H1 (cell line): ENCODE results near the gene ZNF888. TPM values are rescaled to one million over a fixed set of nuclear protein-coding genes. Genes with fewer than 3 reads are reported as not detected.

Experiments used
- CTCF ChIA-PET: fragments of 300-600 bp; sonication (Branson Sonifier 250); formaldehyde crosslinking; loops from one replicate; lab custom pipeline; 2021; ENCODE audit not compliant: partially characterized antibody; lab: Charles Lee
- POLR2A ChIA-PET: fragments of 300-600 bp; sonication (Branson Sonifier 250); formaldehyde crosslinking; loops from one replicate; lab custom pipeline; 2021; ENCODE audit warnings: inconsistent platforms; ENCODE audit not compliant: partially characterized antibody; lab: Charles Lee
- DNase-seq, 2 experiments: peaks; one replicate each; pipeline versions ENCODE4 v3.0.0 to v3.0.0-alpha.2; 2010 to 2022; ENCODE audit warnings: low spot score in 2 of 2, low read depth in 1 of 2, mixed read lengths in 1 of 2
- FAIRE-seq: peaks from 2 replicates; lab custom pipeline; 2011; peaks lifted over from hg19 to GRCh38; lab: Jason Lieb, UNC
- H2AFZ ChIP-seq: 2 replicates; pipeline ENCODE4 v1.8.1; 2012; ENCODE audit warnings: low read length, inconsistent platforms
- H2AK5ac ChIP-seq: 2 replicates; pipeline ENCODE4 v1.6.1; 2013; ENCODE audit warnings: low read depth, low read length
- H2BK120ac ChIP-seq: replicated peaks from 2 replicates; pipeline ENCODE3; 2013; ENCODE audit warnings: low read depth, low read length, inconsistent platforms
- H2BK12ac ChIP-seq: 2 replicates; pipeline ENCODE4 v1.6.1; 2013; ENCODE audit warnings: low read depth, low read length
- H2BK15ac ChIP-seq: 2 replicates; pipeline ENCODE4 v1.6.1; 2013; ENCODE audit warnings: low read length
- H2BK20ac ChIP-seq: 2 replicates; pipeline ENCODE4 v1.6.1; 2013; ENCODE audit warnings: low read length
- H2BK5ac ChIP-seq: 2 replicates; pipeline ENCODE4 v1.6.1; 2013; ENCODE audit warnings: low read depth, low read length
- H3K14ac ChIP-seq: 2 replicates; pipeline ENCODE4 v1.6.1; 2013; ENCODE audit warnings: inconsistent platforms; ENCODE audit not compliant: insufficient read length
- H3K18ac ChIP-seq: 2 replicates; pipeline ENCODE4 v1.6.1; 2013; ENCODE audit warnings: low read length; ENCODE audit errors: extremely low read depth
- H3K23ac ChIP-seq: 2 replicates; pipeline ENCODE4 v1.6.1; 2013; ENCODE audit warnings: inconsistent platforms; ENCODE audit not compliant: insufficient read length
- H3K23me2 ChIP-seq: 2 replicates; pipeline ENCODE4 v1.6.1; 2013; ENCODE audit warnings: low read depth, low read length
- H3K27ac ChIP-seq: 2 replicates; pipeline ENCODE4 v1.6.1; 2011; ENCODE audit warnings: low read depth, low read length, inconsistent platforms
- H3K27me3 ChIP-seq, 4 experiments: replicated peaks in 1 of 4; 1 replicate in 1 of 4; 2 replicates in 3 of 4; pipeline versions ENCODE4 v1.6.1 to v1.8.1; 2011 to 2013; ENCODE audit warnings: low read length in 3 of 4, mild to moderate bottlenecking in 3 of 4, inconsistent platforms in 2 of 4, mixed read lengths in 2 of 4, moderate library complexity in 1 of 4; ENCODE audit not compliant: control insufficient read depth in 3 of 4, insufficient read depth in 3 of 4; ENCODE audit errors: extremely low read depth in 1 of 4
- H3K36me3 ChIP-seq, 4 experiments: 2 replicates each; pipeline versions ENCODE4 v1.6.1 to v1.8.1; 2011 to 2013; ENCODE audit warnings: mild to moderate bottlenecking in 4 of 4, low read length in 3 of 4, moderate library complexity in 2 of 4, control low read depth in 1 of 4, inconsistent platforms in 1 of 4; ENCODE audit not compliant: insufficient read depth in 4 of 4, control insufficient read depth in 2 of 4
- H3K4ac ChIP-seq: replicated peaks from 2 replicates; pipeline ENCODE3; 2013; ENCODE audit warnings: low read length, low read depth, mixed read lengths, inconsistent platforms; ENCODE audit not compliant: insufficient read length
- H3K4me1 ChIP-seq, 4 experiments: replicated peaks in 1 of 4; 1 replicate in 1 of 4; 2 replicates in 3 of 4; pipeline versions ENCODE4 v1.6.1 to v1.8.1; 2011 to 2013; ENCODE audit warnings: low read length in 3 of 4, inconsistent platforms in 2 of 4, mixed read lengths in 1 of 4; ENCODE audit not compliant: insufficient read depth in 4 of 4, control insufficient read depth in 3 of 4
- H3K4me2 ChIP-seq, 2 experiments: 2 replicates each; pipeline versions ENCODE4 v1.6.1 to v1.8.1; 2011 to 2013; ENCODE audit warnings: low read depth in 2 of 2, low read length in 2 of 2, control low read depth in 1 of 2, inconsistent platforms in 1 of 2, mild to moderate bottlenecking in 1 of 2; ENCODE audit not compliant: insufficient read depth in 1 of 2
- H3K4me3 ChIP-seq, 4 experiments: fragments of 200-600, 300-600 bp in 1 of 4; sonication (generic), shearing (Covaris generic), sonication (Bioruptor Twin) in 1 of 4; 2 replicates each; pipeline versions ENCODE4 v1.5.1 to v1.8.1; 2011 to 2016; ENCODE audit warnings: low read length in 4 of 4, low read depth in 3 of 4, control low read depth in 2 of 4, inconsistent platforms in 2 of 4, mild to moderate bottlenecking in 2 of 4, mixed read lengths in 1 of 4, moderate library complexity in 1 of 4; ENCODE audit not compliant: insufficient read depth in 2 of 4; ENCODE audit errors: extremely low read depth in 1 of 4
- H3K56ac ChIP-seq: replicated peaks from 2 replicates; pipeline ENCODE3; 2013; ENCODE audit warnings: low read depth, mild to moderate bottlenecking, mixed read lengths, low read length, inconsistent platforms; ENCODE audit not compliant: insufficient read length
- H3K79me1 ChIP-seq: 2 replicates; pipeline ENCODE4 v1.6.1; 2013; ENCODE audit warnings: low read depth, low read length, control low read depth
- H3K79me2 ChIP-seq, 2 experiments: 2 replicates each; pipeline versions ENCODE4 v1.6.1 to v1.8.1; 2012 to 2013; ENCODE audit warnings: low read length in 2 of 2, mild to moderate bottlenecking in 2 of 2, inconsistent platforms in 1 of 2; ENCODE audit not compliant: insufficient read depth in 2 of 2, control insufficient read depth in 1 of 2
- H3K9ac ChIP-seq, 4 experiments: replicated peaks in 1 of 4; 1 replicate in 1 of 4; 2 replicates in 3 of 4; pipeline versions ENCODE4 v1.6.1 to v1.8.1; 2011 to 2013; ENCODE audit warnings: low read depth in 3 of 4, low read length in 3 of 4, control low read depth in 2 of 4, mild to moderate bottlenecking in 2 of 4, moderate library complexity in 2 of 4, inconsistent platforms in 1 of 4; ENCODE audit errors: extremely low read depth in 1 of 4
- H3K9me3 ChIP-seq, 2 experiments: 2 replicates each; pipeline versions ENCODE4 v1.6.1 to v1.8.1; 2012 to 2013; ENCODE audit warnings: mild to moderate bottlenecking in 2 of 2, moderate library complexity in 2 of 2, control low read depth in 1 of 2, inconsistent platforms in 1 of 2, low read depth in 1 of 2, low read length in 1 of 2, mixed read lengths in 1 of 2; ENCODE audit not compliant: insufficient read depth in 2 of 2
- H4K20me1 ChIP-seq, 2 experiments: replicated peaks in 1 of 2; 2 replicates each; pipeline versions ENCODE3 to v1.8.1; 2011 to 2013; ENCODE audit warnings: inconsistent platforms in 2 of 2, low read length in 2 of 2, mild to moderate bottlenecking in 1 of 2; ENCODE audit not compliant: insufficient read depth in 2 of 2, control insufficient read depth in 1 of 2
- H4K5ac ChIP-seq: 2 replicates; pipeline ENCODE4 v1.6.1; 2013; ENCODE audit warnings: low read length, low read depth, mixed read lengths, inconsistent platforms; ENCODE audit not compliant: insufficient read length
- H4K8ac ChIP-seq: 2 replicates; pipeline ENCODE4 v1.8.0; 2013; ENCODE audit warnings: mild to moderate bottlenecking, moderate library complexity, low read length, inconsistent platforms; ENCODE audit not compliant: insufficient read depth; ENCODE audit errors: extremely low read depth
- H4K91ac ChIP-seq: replicated peaks from 2 replicates; pipeline ENCODE3; 2013; ENCODE audit warnings: low read length, mixed read lengths, inconsistent platforms; ENCODE audit not compliant: insufficient read length
- CEBPB ChIP-seq: IDR thresholded peaks from 2 replicates; pipeline ENCODE4 v1.6.1; 2012; ENCODE audit warnings: low read depth, low read length
- KDM4A ChIP-seq: IDR thresholded peaks from one replicate; pipeline ENCODE4 v1.7.1; 2012; ENCODE audit warnings: low read depth, mild to moderate bottlenecking, moderate library complexity, low read length, inconsistent platforms; ENCODE audit not compliant: severe bottlenecking
- KDM5A ChIP-seq: fragments of 200-600 bp; IDR thresholded peaks from 2 replicates; pipeline ENCODE4 v1.7.1; 2012; ENCODE audit warnings: mild to moderate bottlenecking, low read length, inconsistent platforms, mixed read lengths
- RAD21 ChIP-seq, 2 experiments: IDR thresholded peaks in 1 of 2; conservative IDR thresholded peaks in 1 of 2; 2 replicates each; pipeline ENCODE4 v1.6.1; 2011; ENCODE audit warnings: low read depth in 2 of 2, low read length in 2 of 2, improper control_type of control experiment in 1 of 2, inconsistent platforms in 1 of 2, mild to moderate bottlenecking in 1 of 2, moderate library complexity in 1 of 2
- RXRA ChIP-seq: IDR thresholded peaks from 2 replicates; pipeline ENCODE4 v1.6.1; 2011; ENCODE audit warnings: low read depth, mild to moderate bottlenecking, low read length, moderate library complexity; ENCODE audit not compliant: insufficient read depth
- SP1 ChIP-seq: IDR thresholded peaks from 2 replicates; pipeline ENCODE4 v1.6.1; 2011; ENCODE audit warnings: low read depth, low read length
- WGBS, 2 experiments: shearing (Covaris generic) in 1 of 2; methylation state at CpG; one replicate each; pipeline versions ENCODE4 v1.1.6 to v1.1.7; 2013 to 2015; ENCODE audit warnings: low lambda C conversion rate in 2 of 2, mixed read lengths in 2 of 2, inconsistent platforms in 1 of 2, low coverage in 1 of 2, missing lambda C conversion rate in 1 of 2; ENCODE audit not compliant: insufficient replicate concordance in 2 of 2, insufficient coverage in 1 of 2, insufficient read length in 1 of 2; ENCODE audit errors: extremely low coverage in 1 of 2, missing lambda C conversion rate in 1 of 2; 5-methylcytosine and 5-hydroxymethylcytosine counted together
- polyA plus RNA-seq, 7 experiments: library from polyadenylated mRNA; depleted of rRNA in 3 of 7; stranded (reverse) in 5 of 7; unstranded in 2 of 7; fragments of >200 nt in 5 of 7; fragments of 200-250 nt in 2 of 7; gene quantifications; 1 replicate in 5 of 7; 2 replicates in 1 of 7; 4 replicates in 1 of 7; pipeline versions ENCODE4 v1.2.1 to v1.2.3, GENCODE V29; 2011 to 2013; ENCODE audit warnings: missing spikeins in 2 of 7, mixed read lengths in 2 of 7
- total RNA-seq: library from RNA; stranded (reverse); fragmentation: NEBNext Ultra II Directional; extraction: Animal tissue kit (Norgen Biotek cat#: 25700); gene quantifications from 2 replicates; pipeline ENCODE4 v1.2.1, GENCODE V29; 2021
- TF ChIP-seq, protein P1 (sequence below): IDR thresholded peaks from 2 replicates; pipeline ENCODE4 v1.6.1; 2012; ENCODE audit warnings: inconsistent platforms

ZNF888 gene
- total and polyA plus RNA-seq, 2 of the 8 experiments (the other 6 are each of a cell fraction or from before 2014, with no cell fraction given), result 1.1 to 8.6 TPM

DNA sequence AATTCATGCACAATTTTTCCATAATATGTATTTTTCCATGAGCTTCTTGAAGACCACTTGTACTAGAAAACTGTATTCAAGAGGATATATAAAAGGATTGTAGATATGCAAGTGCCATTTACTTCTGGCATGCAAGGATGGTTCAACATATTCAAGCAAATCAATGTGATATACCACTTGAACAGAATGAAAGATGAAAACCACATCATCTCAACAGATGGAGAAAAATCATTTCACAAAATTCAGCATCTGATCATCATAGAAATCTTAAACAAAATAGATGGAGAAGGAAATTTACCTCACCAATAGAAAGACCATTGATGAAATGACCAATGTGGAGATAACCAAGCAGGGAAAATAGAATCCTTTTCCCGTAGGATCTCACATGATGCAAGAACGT is 44.5 kb upstream of the ZNF888 start:
- H3K56ac ChIP-seq, result no peak overlapping the region
- H3K27ac ChIP-seq, result no peak overlapping the region
- DNase-seq, result no peak
- no peak for FAIRE-seq
- no peak overlapping the region for H2BK20ac ChIP-seq
- H3K14ac ChIP-seq, result no peak overlapping the region
- no peak overlapping the region for H3K23ac ChIP-seq
- H2BK5ac ChIP-seq, result no peak overlapping the region
- H3K27me3 ChIP-seq, result no peaks in the 10 kb centered on the region
- ChIA-PET POLR2A (interaction anchor here (0.7 kb wide), 1 partner anchor 224 kb away, joined by 3 read pairs; no protein-coding TSS in a partner anchor), CTCF (no interaction called here)
- 88% methylated on average over 2 of the region's 2 CpGs; no CpG with 5 or more reads in 1 of the 2 experiments for WGBS, 2 experiments
- H3K36me3 ChIP-seq, result no peaks in the 10 kb centered on the region; a peak in 1 of 8 replicates
- no peak overlapping the region for H4K8ac ChIP-seq
- no peak overlapping the region for H3K18ac ChIP-seq
- peaks cover 0 to 6% of the 10 kb centered on the region in 2 experiments; a peak in 1 of 4 replicates for H3K9me3 ChIP-seq
- no peak overlapping the region for H3K9ac ChIP-seq
- H4K20me1 ChIP-seq, result no peaks in the 10 kb centered on the region
- no peak overlapping the region for H2BK120ac ChIP-seq
- H3K4me3 ChIP-seq, result no peak overlapping the region
- no peak overlapping the region for H2AK5ac ChIP-seq
- H3K79me2 ChIP-seq, result no peaks in the 10 kb centered on the region
- no peak overlapping the region for H3K4me2 ChIP-seq
- no peak overlapping the region for H4K91ac ChIP-seq
- no peak overlapping the region for H4K5ac ChIP-seq
- H3K4me1 ChIP-seq, result peaks cover 0 to 7% (median 0%) of the 10 kb centered on the region in 4 experiments; a peak in 1 of 7 replicates
- TF ChIP-seq, protein P1, sequence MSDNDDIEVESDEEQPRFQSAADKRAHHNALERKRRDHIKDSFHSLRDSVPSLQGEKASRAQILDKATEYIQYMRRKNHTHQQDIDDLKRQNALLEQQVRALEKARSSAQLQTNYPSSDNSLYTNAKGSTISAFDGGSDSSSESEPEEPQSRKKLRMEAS, result no peak
- TF ChIP-seq CEBPB (no peak), KDM4A (no peak), RXRA (no peak), SP1 (no peak), KDM5A (no peak), RAD21 (IDR thresholded peaks at IDR 0.05 in 1 of 2, conservative IDR thresholded peaks at IDR 0.05 in 1 of 2; ENCODE audit: low read depth in 2 of 2, low read length in 2 of 2) (no peak)
- peaks cover 3% of the 10 kb centered on the region for H3K23me2 ChIP-seq
- H3K79me1 ChIP-seq, result no peaks in the 10 kb centered on the region
- no peak overlapping the region for H2BK12ac ChIP-seq
- H3K4ac ChIP-seq, result no peak overlapping the region
- H2AFZ ChIP-seq, result no peak overlapping the region
- H2BK15ac ChIP-seq, result no peak overlapping the region
